NCI-H82 treated with DMSO at 0.1 percent for 48 hours (cell line): ENCODE results near the gene MYRFL.

ENCODE experiments used
- DNase-seq: peaks from one replicate; lab custom pipeline; 2025; ENCODE audit not compliant: unreplicated experiment; lab: John Stamatoyannopoulos, UW

MYRFL gene

DNA sequence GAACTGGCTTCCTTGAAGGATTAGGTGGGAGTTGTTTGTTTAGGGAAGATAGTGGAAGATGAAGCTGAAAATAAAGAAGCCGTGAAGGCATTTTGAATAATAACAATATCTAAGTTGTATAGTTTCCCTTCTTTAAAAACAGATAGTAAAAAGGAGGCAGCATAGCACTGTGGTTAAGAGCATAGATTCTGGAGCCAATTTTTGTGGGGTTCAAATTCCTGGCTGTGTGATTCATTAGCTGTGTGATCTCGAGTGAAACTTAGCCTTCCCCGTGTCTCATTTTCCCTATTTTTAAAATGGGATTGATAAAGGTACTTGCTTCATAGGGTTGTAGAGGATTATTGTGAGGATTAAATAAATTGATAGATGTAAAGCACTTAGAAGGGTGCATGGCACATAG is 104.5 kb downstream of the MYRFL start:
- no peak for DNase-seq

GRCh38 chr12:69931569-69931968 is 106.5 kb downstream of the MYRFL start:
- DNase-seq, result no peak

- no peak for DNase-seq
Observed at GRCh38 chr12:69932154-69932553, 107.1 kb downstream of the MYRFL start.

DNA sequence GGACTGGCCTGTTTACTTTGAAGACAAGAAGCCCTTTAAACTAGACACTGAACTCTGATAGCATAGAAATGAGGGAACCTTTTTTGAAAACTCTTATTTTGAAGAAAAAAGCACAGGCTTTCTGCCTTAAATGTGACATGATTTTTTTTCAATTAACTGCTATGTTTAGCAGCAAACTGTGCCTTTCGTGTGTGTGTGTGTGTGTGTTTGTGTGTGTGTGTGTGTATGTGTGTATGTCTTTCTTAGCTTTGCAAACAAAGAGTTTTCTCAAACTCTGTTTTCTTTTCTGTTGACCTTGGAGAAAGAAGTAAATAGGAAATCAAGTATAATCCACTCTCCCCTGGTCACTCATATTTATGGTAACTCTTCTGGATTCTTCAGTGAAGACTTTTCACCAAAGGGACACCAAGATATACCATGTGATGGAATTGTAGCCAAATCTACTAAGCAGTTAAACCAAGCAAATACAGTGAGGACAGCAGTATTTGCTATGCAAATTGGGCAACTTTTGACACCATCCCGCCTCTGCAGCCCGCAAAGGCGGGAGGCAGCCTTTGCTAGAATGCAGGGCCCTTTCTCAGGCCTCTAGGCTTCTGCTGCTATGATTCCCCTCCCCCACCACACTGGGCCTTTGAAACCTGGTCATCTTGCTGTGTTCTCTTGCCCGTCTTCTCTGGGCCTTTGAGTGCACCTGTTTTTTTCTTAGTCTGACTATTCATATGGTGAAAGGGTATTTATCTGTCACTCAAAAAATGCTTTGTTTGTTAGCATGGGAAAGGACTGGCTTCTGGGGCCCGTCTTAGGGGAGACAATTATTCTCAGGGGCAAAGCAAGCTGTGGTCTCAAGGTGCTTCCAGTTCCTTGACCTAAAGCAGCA is 107.9 kb downstream of the MYRFL start:
- DNase-seq, result no peak

DNA sequence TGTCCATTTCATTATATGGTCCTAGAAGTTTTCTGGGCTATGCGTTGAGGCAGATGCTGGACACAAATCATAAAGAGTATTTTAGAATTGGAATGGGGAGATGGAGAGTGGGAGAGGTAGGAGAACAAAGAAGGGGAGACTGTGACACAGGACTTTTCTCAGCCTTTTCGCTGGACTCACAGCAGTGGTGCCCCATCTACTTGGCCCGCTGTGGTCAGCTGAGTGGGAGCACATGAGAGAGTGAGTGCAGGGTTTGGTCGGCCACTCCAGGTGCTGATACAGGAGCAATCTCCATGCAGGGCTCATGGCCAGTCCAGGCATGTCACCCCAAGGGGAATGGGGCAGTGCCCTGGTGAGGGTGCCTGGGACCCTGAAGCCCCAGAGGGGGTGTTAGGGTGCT is 109.0 kb downstream of the MYRFL start:
- DNase-seq, result no peak

GRCh38 chr12:69935651-69936100 is 110.6 kb downstream of the MYRFL start:
- DNase-seq, result no peak

- no peak for DNase-seq
Observed at GRCh38 chr12:69936214-69936731, 111.2 kb downstream of the MYRFL start.

DNA sequence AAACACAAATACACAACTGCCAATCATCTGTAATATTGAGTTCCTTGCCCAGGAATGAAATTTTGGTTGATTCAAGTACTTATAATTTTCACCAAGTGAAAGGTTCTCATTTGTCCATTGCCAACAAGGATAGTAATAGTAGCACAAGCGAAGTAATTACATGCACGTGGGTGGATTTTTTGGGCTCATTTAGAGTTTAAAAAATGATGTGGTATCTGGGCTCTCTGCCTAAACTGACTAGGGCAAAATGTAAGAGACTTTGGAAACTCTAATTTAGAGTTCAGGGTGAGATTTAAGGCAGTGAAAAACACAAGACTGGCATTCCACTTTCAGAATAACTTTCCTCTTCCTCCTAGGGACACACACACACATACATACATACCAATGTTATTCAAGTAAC is 111.7 kb downstream of the MYRFL start:
- no peak for DNase-seq

GRCh38 chr12:69947123-69947522 is 122.1 kb downstream of the MYRFL start:
- no peak for DNase-seq

DNA sequence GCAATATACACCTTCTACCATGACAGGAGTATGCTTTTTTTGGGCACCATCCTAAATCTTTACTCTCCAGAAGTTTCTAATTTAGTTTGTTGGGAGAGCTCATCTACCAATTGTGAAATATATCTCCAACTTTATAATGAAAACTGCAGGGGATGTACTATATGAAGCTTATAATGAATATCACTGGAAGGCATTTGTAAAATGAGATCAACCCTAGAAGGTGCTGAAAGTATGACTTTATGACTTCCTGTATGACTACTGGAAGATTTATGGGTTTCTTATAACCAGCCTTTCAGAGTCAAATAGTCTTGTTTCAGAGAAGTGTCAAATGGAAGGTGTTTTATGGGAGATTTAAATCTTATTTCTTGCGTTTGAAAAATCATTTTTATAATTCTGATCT is 122.9 kb downstream of the MYRFL start:
- no peak for DNase-seq

GRCh38 chr12:69948851-69949250 is 123.8 kb downstream of the MYRFL start:
- no peak for DNase-seq

DNA sequence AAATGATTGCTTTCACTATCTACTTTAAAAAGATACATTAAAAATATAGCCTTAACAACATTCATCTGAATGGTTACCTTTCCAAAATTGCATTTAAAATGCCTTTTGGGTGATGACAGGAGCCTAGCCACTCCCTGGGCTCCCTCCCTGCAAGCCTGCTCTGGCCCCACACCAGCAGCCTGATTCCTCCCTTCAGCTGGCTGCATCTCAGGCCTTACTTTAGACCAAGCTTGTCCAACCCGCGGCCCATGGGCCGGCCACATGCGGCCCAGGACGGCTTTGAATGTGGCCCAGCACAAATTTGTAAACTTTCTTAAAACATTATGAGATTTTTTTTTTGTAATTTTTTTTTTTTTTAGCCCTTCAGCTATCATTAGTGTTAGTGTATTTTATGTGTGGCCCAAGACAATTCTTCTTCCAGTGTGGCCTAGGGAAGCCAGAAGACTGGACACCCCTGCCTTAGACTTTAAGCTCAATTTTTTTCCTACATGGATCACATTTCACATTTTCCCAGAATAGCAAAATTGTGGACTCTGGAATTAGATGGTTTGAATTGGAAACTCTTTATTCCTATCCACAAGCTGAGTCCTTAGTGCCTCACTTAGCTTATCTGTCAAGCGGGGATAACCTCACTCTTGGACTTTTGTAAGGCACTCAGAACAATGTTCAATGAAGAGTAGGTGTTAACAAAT is 124.4 kb downstream of the MYRFL start:
- no peak for DNase-seq

GRCh38 chr12:69951108-69951507 is 126.1 kb downstream of the MYRFL start:
- DNase-seq, result no peak

GRCh38 chr12:69952890-69953289 is 127.9 kb downstream of the MYRFL start:
- no peak for DNase-seq

DNA sequence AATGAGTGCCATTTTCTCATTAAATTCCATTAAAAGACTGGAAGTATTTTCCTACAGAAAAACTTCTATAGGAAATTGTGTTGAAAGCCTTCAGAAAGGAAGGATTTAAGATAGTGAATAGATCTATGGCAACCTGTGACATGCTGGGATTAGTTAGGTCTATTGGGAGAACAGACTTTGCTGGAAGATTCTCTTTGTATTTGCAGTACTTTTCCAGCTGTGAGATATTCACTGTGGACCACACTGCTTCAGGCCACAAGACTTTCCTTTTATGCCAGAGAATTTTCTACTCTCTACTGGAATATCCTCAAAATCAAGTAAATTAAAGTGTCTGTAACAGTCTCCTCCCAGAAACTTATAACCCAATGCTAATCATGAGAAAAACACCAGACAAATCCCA is 136.2 kb downstream of the MYRFL start:
- DNase-seq, result no peak

DNA sequence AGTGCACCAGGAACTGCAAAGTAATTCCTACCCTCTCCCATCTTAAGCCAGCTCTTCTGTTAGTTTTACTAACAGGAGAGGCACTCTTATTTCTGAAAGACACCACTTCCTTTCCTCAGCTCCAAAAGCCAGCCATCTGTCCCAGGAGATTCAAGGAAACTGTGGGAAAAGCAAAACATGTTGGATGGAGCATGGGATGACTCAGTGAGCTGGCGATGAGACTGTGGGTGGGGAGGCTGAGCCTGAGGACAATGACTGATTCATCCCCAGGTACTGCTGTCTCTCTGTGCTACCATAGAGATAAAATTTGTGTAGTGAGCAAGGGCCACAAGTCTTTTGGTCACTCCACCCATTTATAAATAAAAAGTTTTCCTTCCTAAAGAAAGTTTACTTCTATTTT is 141.4 kb downstream of the MYRFL start:
- DNase-seq, result no peak

DNA sequence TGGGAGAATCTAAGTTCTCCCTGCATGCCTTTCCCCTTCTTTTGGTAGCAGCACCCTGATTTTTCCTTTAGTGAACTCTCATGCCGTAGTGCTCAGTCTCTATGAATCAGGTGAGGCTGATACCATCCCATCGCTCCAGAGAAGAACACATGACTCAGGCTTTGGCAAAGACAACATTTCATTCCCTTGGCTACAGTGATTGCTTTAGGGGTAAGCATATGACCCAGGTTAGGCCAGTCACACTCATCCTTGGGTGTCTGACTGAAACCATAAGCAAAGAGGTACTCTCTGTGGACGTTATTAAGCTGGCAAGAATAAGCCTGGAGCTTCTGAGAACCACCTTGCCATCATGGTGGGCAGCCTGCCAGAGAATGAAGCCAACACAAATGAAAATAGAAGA is 141.8 kb downstream of the MYRFL start:
- DNase-seq, result no peak

GRCh38 chr12:69969011-69969410 is 144.0 kb downstream of the MYRFL start:
- no peak for DNase-seq

GRCh38 chr12:69972136-69972535 is 147.1 kb downstream of the MYRFL start:
- no peak for DNase-seq

GRCh38 chr12:69978020-69978419 is 153.0 kb downstream of the MYRFL start:
- no peak for DNase-seq

DNA sequence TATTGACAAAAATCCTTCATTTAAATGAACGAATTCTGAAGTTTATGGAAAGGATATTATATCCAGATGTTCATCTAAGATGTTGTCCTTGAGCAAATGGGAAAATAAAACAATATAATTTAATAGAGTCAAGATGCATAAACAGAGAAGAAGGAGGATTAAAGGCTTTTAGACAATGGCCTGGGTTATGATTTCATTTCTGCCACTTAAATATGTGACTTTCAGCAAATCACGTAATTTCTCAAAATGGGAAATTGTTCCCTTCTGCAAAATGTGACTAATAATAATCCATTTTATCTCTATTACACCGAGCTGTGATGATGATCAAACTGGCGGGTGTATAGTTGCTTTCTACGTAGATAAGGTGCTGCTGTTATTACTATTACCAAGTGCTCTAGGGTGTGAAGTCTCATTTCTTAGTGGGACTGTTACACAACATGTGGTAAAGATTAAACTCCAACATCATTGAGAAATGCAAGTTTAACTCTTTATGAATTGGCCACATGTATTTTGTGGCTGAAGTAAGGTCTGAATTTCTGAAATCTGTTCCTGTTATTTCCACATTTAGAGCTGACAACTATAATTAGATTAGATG is 157.0 kb downstream of the MYRFL start:
- no peak for DNase-seq

GRCh38 chr12:69984241-69984640 is 159.2 kb downstream of the MYRFL start:
- DNase-seq, result no peak
